CD4-positive, alpha-beta T cell (primary cell): ENCODE data around the gene GANAB. TPM values are rescaled to one million over a fixed set of nuclear protein-coding genes. Genes with fewer than 3 reads are reported as not detected.
"Not testable (repeated sequence)": the region's sequence is repeated elsewhere in the genome, so short reads cannot be mapped to it uniquely, and the experiment has no call there.

Experiments used
- ATAC-seq: fragments of 200-7000 bp; cut with Tn5 transposase; one replicate; pipeline ENCODE4 v1.10.0; 2022; ENCODE audit warnings: mild to moderate bottlenecking; ENCODE audit not compliant: poor library complexity
- CTCF ChIA-PET: fragments of 350-600 bp; sonication (Branson Sonifier 250); formaldehyde crosslinking; loops from one replicate; lab custom pipeline; 2021; ENCODE audit warnings: antibody characterized with exemption, inconsistent platforms; lab: Charles Lee
- POLR2A ChIA-PET: fragments of 350-600 bp; sonication (Branson Sonifier 250); formaldehyde crosslinking; loops from one replicate; lab custom pipeline; 2021; ENCODE audit warnings: antibody characterized with exemption, inconsistent platforms; lab: Charles Lee
- DNase-seq, 14 experiments: peaks; one replicate each; pipeline ENCODE4 v3.0.0-alpha.2; 2013 to 2020; ENCODE audit warnings: mixed read lengths in 2 of 14
- H3K27ac ChIP-seq, 2 donors: one replicate each; pipeline versions ENCODE4 v1.5.1 to v1.7.0; 2013; ENCODE audit warnings: low read length in 2 of 2, low read depth in 1 of 2, mild to moderate bottlenecking in 1 of 2
- H3K27me3 ChIP-seq, 2 experiments: 1 replicate in 1 of 2; 2 replicates in 1 of 2; pipeline versions ENCODE4 v1.6.1 to v1.7.0; 2013; ENCODE audit warnings: low read length in 2 of 2, control low read depth in 1 of 2, mild to moderate bottlenecking in 1 of 2, moderate library complexity in 1 of 2; ENCODE audit not compliant: insufficient read depth in 2 of 2, control insufficient read depth in 1 of 2
- H3K36me3 ChIP-seq: one replicate; pipeline ENCODE4 v1.6.1; 2013; ENCODE audit warnings: low read length, control low read depth; ENCODE audit not compliant: insufficient read depth
- H3K4me1 ChIP-seq: one replicate; pipeline ENCODE4 v1.6.1; 2013; ENCODE audit warnings: low read length, control low read depth; ENCODE audit not compliant: insufficient read depth
- H3K4me3 ChIP-seq: one replicate; pipeline ENCODE4 v1.5.1; 2013; ENCODE audit warnings: mild to moderate bottlenecking, low read length, moderate library complexity
- H3K9me3 ChIP-seq, 2 experiments: 1 replicate in 1 of 2; 2 replicates in 1 of 2; pipeline versions ENCODE4 v1.6.1 to v1.7.0; 2013; ENCODE audit warnings: low read length in 2 of 2, mild to moderate bottlenecking in 2 of 2, control low read depth in 1 of 2, moderate library complexity in 1 of 2; ENCODE audit not compliant: control insufficient read depth in 1 of 2, insufficient read depth in 1 of 2
- H3K27ac Mint-ChIP-seq: one replicate; pipeline ENCODE4 v1.8.0; 2020; ENCODE audit warnings: mixed read lengths
- H3K27me3 Mint-ChIP-seq: one replicate; pipeline ENCODE4 v1.8.0; 2021; ENCODE audit warnings: mixed read lengths
- H3K36me3 Mint-ChIP-seq: one replicate; pipeline ENCODE4 v1.8.0; 2021; ENCODE audit warnings: low read depth, mixed read lengths
- H3K4me1 Mint-ChIP-seq: one replicate; pipeline ENCODE4 v1.8.0; 2021; ENCODE audit warnings: low read depth, mixed read lengths
- H3K4me3 Mint-ChIP-seq: one replicate; pipeline ENCODE4 v1.8.0; 2020; ENCODE audit warnings: mild to moderate bottlenecking, mixed read lengths
- H3K9me3 Mint-ChIP-seq: one replicate; pipeline ENCODE4 v1.8.0; 2020; ENCODE audit warnings: mixed read lengths
- intact Hi-C, 2 experiments: fragments of 100-400 bp; cut with DNase I in 1 of 2; cut with micrococcal nuclease in 1 of 2; formaldehyde crosslinking; loops; one replicate each; pipeline versions ENCODE4 v1.15.1 to v1.9.0; 2023 to 2025; cut with DNase I, micrococcal nuclease
- total RNA-seq, 174 experiments: library from RNA in 2 of 174; stranded (reverse) in 2 of 174; gene quantifications; one replicate each; pipeline ENCODE4 v1.2.3 and lab custom pipeline; 2021 to 2026
- TF ChIP-seq, protein P1 (sequence below): fragments of 200-600 bp; IDR thresholded peaks from one replicate; pipeline ENCODE4 v1.8.0; 2022; ENCODE audit warnings: antibody characterized with exemption, mild to moderate bottlenecking

Gene GANAB
- total RNA-seq, 2 experiments from 2014 or later, result 181 to 182 TPM

DNA sequence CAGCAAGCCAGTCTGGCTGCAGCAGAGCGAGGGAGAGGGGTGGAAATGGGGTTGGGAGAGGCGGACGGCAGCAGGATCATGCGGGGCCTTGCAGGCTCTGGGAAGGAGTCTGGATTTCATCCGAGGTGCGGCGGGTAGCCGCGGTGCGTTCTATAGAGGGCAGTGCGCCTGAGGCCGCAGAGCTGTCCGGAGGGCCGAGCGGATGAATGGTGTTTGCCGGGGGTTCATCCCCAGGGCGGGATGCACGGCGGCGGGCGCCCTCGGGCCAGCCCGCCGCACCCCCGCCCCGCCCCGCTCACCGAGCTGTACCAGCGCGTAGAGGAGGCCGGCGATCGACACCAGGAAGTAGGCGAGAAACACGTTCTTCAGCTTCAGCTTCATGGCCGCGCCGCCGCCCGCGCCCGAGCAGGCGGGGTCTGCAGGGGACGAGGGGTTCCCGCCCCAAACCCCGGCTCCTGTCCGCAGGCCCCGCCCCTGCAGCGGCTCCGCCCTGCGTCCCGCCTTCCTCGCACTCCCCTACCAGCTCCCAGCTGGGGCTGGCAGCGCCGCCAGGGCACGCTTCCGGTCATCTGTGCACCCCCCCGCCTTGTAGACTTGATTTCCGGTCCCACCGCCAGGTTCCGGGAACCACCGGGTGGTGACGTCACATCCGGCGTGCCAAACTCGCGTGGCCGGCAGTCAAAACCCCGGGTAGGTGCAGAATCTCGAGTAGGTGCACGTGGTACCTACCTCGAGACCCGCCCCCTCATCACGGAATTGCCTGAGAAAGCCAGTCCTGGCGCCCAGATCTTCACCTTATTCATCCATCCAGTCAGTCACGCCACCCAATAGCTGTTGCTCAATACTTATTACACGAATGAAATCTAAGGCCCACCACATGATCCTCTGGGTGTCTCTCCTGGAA is 24.6 kb downstream of the GANAB start, which contains the start of gene B3GAT3:
Gene B3GAT3, minus strand, starts transcription at position 420 of the 904 bp plus-strand sequence. Its CDS starts 39 bp downstream, at position 381.
- peak; percentile 82 for ATAC-seq
- H3K27ac ChIP-seq, result peak within 1 kb of the TSS; percentile 86 to 88
- Mint-ChIP-seq H3K4me3 (peak within 1 kb of the TSS; percentile 95), H3K36me3 (peaks cover 58% of the 10 kb centered on the region), H3K27ac (peak within 1 kb of the TSS; percentile 89), H3K4me1 (peaks cover 27% of the 10 kb centered on the region), H3K27me3 (no peaks in the 10 kb centered on the region), H3K9me3 (no peaks in the 10 kb centered on the region)
- H3K4me1 ChIP-seq, result peaks cover 32% of the 10 kb centered on the region
- DNase-seq, result peak; percentile 91 to 99 (median 95)
- TF ChIP-seq, protein P1, sequence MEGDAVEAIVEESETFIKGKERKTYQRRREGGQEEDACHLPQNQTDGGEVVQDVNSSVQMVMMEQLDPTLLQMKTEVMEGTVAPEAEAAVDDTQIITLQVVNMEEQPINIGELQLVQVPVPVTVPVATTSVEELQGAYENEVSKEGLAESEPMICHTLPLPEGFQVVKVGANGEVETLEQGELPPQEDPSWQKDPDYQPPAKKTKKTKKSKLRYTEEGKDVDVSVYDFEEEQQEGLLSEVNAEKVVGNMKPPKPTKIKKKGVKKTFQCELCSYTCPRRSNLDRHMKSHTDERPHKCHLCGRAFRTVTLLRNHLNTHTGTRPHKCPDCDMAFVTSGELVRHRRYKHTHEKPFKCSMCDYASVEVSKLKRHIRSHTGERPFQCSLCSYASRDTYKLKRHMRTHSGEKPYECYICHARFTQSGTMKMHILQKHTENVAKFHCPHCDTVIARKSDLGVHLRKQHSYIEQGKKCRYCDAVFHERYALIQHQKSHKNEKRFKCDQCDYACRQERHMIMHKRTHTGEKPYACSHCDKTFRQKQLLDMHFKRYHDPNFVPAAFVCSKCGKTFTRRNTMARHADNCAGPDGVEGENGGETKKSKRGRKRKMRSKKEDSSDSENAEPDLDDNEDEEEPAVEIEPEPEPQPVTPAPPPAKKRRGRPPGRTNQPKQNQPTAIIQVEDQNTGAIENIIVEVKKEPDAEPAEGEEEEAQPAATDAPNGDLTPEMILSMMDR, result no peak
- H3K4me3 ChIP-seq, result peak within 1 kb of the TSS; percentile 69
- H3K36me3 ChIP-seq, result peaks cover 28% of the 10 kb centered on the region
- ChIA-PET POLR2A (interaction anchor here (0.6 to 6.0 kb wide), 23 partner anchors 8 to 1672 kb away, joined by 3 to 80 read pairs (median 10); partner anchors contain the start of genes C11orf98, CSKMT, EEF1G and EML3), CTCF (interaction anchor here (0.6 to 3.6 kb wide), 7 partner anchors 8 to 165 kb away, joined by 3 to 10 read pairs (median 4); partner anchors contain the start of genes C11orf98, CSKMT, LBHD1 and ROM1)
- intact Hi-C loops, result loop anchor here (1.0 to 5.0 kb wide), 4 partner anchors 25 to 50 kb away; partner anchors contain the start of genes GANAB (in 1 of the 2), INTS5 (in 1 of the 2), LBHD1 (in 1 of the 2) and TUT1 (in 1 of the 2)
- no peaks in the 10 kb centered on the region for H3K9me3 ChIP-seq
- H3K27me3 ChIP-seq, result no peaks in the 10 kb centered on the region

DNA sequence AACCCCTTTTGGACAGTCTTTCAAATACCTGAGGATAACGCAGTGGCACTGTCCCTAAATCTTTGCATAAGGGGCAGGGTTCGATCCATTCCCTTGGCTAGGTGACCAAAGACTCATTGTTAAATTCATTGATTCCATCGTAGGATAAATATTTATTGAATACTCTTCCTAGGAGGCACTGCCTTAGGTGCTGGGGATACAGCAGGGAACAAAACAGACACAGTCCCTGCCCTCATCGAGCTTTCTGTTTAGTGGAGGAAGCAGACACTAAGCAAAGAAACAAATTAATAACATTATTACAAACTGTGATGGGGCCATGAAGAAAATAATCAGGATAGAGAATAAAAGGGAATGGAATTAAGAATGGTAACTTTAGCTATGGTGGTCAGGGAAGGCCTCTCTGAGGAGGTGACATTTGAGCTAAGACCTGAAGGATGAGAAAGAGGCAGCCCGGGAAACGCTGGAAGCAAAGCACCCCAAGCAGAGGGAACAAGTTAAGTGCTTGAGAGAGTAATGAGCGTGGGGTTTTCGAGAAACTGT is 25.3 kb downstream of the GANAB start:
- peak overlapping the region; percentile 69 for H3K4me3 ChIP-seq
- CTCF ChIA-PET, result interaction anchor here (1.0 to 3.6 kb wide), 6 partner anchors 8 to 165 kb away, joined by 3 to 10 read pairs (median 5); partner anchors contain the start of genes C11orf98, CSKMT, LBHD1 and ROM1
- intact Hi-C loops, result loop anchor here in 1 of 2 experiments (5.0 kb wide), 1 partner anchor 51 kb away; the partner anchor contains the start of genes LBHD1 and UQCC3
- peaks cover 37% of the 10 kb centered on the region for H3K4me1 ChIP-seq
- H3K27me3 Mint-ChIP-seq, result no peaks in the 10 kb centered on the region
- H3K9me3 Mint-ChIP-seq, result no peaks in the 10 kb centered on the region
- POLR2A ChIA-PET, result interaction anchor here (0.9 to 6.0 kb wide), 20 partner anchors 9 to 219 kb away, joined by 3 to 80 read pairs (median 13); partner anchors contain the start of genes C11orf98, CSKMT, EEF1G and EML3
- H3K27me3 ChIP-seq, result no peaks in the 10 kb centered on the region
- no peaks in the 10 kb centered on the region for H3K9me3 ChIP-seq
- ATAC-seq, result no peak
- peaks cover 28% of the 10 kb centered on the region for H3K36me3 ChIP-seq
- TF ChIP-seq, protein P1, result no peak
- peak overlapping the region; percentile 86 to 88 for H3K27ac ChIP-seq
- H3K4me1 Mint-ChIP-seq, result peaks cover 27% of the 10 kb centered on the region
- DNase-seq, result no peak
- H3K36me3 Mint-ChIP-seq, result peaks cover 57% of the 10 kb centered on the region
- peak overlapping the region; percentile 89 for H3K27ac Mint-ChIP-seq
- H3K4me3 Mint-ChIP-seq, result peak overlapping the region; percentile 95

DNA sequence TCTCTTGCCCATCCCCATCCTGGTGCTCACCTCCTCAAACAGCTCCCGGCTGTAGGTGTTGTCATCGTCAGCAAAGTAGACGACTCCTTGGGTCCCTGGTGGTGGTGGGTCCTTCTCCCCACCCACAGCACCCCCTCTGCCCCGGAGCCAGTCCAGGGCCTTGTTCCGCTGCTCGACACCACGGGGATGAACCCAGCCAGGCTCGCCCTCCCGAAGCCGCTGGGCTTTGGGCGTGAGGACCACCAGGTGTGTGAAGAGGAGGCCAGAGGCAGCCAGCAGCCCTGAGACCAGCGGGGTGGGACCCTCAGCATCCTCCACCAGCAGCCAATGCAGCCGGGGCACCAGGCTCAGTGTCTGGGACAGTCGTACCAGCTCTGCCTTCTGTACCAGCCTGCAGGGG is 29.5 kb downstream of the GANAB start:
- H3K36me3 Mint-ChIP-seq, result peaks cover 49% of the 10 kb centered on the region
- CTCF ChIA-PET, H3K27me3 ChIP-seq, H3K9me3 ChIP-seq, intact Hi-C loops, H3K27me3 Mint-ChIP-seq, H3K4me3 Mint-ChIP-seq, H3K27ac Mint-ChIP-seq, H3K9me3 Mint-ChIP-seq, H3K27ac ChIP-seq, H3K4me3 ChIP-seq, DNase-seq, ATAC-seq: not testable (repeated sequence)
- Histone ChIP-seq H3K4me1 (peaks cover 46% of the 10 kb centered on the region), H3K36me3 (peaks cover 33% of the 10 kb centered on the region)
- POLR2A ChIA-PET, result interaction anchor here (0.6 kb wide), 1 partner anchor 48 kb away, joined by 3 read pairs; the partner anchor contains the start of genes C11orf98 and CSKMT
- H3K4me1 Mint-ChIP-seq, result peaks cover 36% of the 10 kb centered on the region
